ENCODE results near the gene TXNDC15.
"Not testable (repeated sequence)": the region's sequence is repeated elsewhere in the genome, so short reads cannot be mapped to it uniquely, and the experiment has no call there.

The TXNDC15 gene, protein sequence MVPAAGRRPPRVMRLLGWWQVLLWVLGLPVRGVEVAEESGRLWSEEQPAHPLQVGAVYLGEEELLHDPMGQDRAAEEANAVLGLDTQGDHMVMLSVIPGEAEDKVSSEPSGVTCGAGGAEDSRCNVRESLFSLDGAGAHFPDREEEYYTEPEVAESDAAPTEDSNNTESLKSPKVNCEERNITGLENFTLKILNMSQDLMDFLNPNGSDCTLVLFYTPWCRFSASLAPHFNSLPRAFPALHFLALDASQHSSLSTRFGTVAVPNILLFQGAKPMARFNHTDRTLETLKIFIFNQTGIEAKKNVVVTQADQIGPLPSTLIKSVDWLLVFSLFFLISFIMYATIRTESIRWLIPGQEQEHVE

DNA sequence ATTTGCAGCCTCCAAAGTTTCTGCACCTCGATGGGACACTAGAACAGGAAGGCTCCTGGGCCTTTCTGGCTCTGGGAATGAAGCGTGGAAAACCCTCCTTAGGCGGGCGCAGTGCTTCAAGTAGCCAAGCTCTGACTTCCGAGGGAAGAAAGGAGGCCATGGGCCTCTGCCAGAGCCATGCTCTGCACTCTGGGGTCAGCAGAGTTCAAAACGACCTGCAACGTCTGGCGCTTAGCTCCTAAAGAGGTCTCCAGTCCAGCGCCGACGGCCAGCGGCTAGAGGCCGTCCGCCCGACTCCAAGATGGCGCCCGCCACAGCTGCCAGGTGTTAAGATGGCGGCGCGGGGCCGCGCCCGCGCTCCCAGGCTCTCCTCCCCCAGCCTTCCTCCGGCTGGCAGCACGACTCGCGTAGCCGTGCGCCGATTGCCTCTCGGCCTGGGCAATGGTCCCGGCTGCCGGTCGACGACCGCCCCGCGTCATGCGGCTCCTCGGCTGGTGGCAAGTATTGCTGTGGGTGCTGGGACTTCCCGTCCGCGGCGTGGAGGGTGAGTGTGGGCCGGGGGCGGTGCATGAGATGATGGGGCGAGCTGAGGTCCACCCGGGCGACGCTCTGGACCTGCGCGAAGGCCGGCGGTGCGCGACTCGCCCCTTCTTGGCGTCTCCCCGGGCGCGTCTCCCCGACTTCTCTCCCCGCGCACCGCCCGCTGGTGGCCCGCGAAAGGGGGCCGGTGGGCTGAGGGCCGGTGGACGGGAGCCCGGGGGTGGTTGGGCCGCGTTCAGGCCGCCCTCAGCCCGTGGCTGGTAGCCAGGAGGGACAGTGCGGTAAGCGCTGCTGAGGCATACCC lies at the start of gene TXNDC15:
TXNDC15 (plus strand) TSS at position 385 of the 844 bp plus-strand sequence; CDS start at position 442, 57 bp downstream.
- peak; percentile 89 for DNase-seq

DNA sequence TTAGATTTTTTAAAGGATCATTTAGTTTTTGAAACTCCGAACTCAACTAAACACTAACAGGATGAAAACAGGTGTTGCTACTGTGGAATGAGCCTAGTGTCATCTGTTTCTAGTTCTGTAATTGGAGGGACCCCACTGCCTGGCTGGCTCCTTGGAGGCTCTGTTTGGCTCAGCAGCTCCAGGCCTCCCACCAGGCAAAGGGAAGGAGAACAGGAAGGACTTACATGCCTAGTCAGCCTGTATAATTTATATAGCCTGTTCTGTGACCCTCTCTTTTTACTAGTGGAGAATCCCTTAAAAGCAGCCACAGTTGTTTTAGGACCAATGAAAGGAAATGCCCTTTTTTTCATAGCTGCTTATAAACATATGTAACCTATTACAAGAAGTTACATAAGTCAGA lies 49.5 kb upstream of the TXNDC15 start:
- no peak for DNase-seq

DNA sequence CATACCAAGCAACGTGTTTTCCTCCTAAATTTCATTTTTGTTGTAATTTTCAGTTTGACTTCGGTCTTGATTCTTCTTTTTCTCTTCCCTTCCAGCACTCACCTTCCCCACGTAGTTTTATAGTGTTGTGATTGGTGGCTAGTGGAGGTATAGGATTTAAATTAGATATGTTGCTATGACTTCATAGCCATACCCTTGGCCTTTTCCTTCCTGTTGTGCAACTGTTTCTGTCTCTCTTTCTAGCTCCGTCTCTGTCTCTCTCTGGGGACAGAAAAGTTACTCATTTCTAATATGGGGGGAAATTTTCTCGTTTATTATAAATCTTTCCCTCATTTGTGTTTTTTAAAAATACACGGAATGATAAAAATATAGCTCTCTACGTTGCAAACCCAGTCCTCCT lies 49.0 kb upstream of the TXNDC15 start:
- DNase-seq = no peak

DNA sequence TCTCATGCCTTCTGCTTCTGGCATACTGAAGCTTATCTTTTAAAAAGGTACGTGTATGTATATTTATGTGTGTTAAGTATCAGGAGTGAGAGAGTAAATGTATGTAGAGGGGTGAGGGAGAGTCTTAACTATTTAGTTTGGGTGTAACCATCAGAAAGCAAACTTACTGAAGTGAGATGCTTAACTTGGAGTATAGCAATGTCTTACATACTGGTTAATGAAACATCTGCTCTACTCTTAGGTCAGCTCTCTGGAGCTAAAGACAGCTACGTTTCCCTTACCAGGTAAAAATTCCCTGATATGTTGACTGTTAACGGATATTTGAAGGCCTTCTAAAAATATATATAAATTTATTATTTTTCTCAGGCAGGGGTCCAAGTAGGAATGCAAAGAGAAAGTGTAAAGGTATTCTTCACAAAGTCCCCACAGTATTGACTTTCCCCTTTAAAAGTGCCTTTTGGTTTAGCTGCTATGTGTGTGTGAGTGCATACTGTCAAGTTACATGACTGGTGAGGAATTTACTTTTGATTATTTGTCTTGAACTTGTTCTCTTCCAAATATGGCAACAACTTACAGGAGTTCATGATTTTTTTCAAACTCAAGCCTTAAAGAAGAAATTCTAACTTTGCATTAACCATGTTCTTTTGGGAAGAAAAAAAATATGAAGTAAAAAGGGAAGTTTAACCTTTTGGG lies 40.7 kb upstream of the TXNDC15 start:
- DNase-seq = peak; percentile 66

DNA sequence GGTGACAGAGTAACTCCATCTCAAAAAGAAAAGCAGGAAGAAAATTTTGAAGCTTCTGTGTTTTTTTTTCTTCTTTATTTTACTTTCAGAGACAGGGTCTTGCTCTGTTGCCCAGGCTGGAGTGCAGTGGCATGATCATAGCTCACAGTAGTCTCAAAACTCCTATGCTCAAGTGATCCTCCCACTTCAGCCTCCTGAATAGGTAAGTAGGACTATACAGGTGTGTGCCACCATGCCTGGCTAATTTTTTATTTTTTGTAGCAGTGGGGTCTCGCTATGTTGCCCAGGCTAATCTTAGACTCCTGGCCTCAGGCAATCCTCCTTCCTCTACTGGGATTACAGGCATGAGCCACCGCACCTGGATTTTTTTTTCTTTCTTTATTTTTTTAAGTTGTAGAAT lies 38.5 kb upstream of the TXNDC15 start:
- no peak for DNase-seq

DNA sequence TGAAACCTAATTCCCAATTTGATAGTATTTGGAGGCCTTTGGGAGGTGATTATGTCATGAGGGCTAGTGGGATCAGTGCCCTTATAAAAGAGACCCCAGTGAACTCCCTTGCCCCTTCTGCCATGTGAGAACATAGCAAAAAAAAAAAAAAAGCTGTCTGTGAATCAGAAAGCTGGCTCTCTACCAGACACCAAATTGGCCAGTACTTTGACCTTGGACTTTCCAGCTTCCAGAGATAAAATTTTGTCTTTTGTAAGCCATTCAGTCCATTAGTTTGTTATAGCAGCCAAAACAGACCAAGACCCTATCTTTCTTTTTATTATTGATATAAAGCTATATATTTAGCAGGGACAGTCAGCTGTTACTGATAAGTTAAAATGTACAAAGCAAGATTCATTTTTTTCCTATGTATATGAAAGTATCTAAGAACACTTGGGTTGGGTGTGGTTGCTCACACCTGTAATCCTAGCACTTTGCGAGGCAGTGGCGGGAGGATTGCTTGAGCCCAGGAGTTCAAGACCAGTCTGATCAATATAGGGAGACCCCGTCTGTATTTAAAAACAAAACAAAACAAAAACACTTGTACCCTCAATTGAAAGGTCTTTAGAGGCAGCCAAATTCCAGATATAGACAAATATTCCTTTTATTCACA lies 36.5 kb upstream of the TXNDC15 start:
- peak; percentile 29 for DNase-seq

DNA sequence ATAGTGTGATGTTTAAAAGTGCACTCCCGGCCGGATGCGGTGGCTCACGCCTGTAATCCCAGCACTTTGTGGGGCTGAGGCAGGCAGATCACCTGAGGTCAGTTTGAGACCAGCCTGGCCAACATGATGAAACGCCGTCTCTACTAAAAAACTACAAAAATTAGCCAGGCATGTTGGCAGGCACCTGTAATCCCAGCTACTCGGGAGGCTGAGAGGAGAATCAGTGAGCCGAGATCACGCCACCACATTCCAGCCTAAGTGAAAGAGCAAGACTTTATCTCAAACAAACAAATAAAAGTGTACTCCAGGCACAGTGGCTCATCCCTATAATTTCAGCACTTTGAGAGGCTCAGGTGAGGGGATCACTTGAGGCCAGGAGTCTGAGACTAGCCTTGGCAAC lies 35.8 kb upstream of the TXNDC15 start:
- DNase-seq = not testable (repeated sequence)

DNA sequence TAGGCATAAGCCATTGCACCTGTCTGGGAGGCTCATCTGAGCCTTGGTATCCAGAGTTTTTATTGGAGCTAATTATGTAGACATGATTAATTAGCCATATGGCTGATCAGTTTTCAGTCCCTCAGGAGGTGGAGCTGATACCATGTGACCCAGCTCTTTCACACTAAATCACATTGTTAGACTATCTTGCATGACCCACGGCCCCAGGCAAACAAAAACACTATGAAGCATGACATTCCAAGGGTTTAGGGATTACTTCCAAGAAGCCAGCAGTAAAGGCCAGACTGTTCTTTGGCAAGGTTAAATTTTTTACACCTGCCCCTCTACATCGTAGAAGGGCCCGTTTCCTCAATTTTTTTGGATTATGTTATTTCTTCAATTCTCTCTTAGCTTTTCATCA lies 33.4 kb upstream of the TXNDC15 start:
- no peak for DNase-seq

DNA sequence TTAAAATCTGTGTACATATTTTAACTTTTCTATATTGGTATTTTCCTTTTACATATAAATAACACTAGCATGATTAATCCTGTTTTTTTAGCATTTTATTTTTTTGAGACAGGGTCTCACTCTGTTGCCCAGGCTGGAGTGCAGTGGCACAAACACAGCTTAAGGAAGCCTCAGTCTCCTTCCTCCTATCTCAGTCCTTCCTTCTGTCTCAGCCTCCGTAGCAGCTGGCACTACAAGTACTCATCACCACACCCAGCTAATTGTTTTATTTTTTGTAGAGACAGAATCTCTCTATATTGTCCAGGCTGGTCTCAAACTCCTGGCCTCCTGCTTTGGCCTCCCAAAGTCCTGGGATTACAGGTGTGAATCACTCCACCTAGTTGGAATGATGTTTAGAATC lies 29.9 kb upstream of the TXNDC15 start:
- no peak for DNase-seq

DNA sequence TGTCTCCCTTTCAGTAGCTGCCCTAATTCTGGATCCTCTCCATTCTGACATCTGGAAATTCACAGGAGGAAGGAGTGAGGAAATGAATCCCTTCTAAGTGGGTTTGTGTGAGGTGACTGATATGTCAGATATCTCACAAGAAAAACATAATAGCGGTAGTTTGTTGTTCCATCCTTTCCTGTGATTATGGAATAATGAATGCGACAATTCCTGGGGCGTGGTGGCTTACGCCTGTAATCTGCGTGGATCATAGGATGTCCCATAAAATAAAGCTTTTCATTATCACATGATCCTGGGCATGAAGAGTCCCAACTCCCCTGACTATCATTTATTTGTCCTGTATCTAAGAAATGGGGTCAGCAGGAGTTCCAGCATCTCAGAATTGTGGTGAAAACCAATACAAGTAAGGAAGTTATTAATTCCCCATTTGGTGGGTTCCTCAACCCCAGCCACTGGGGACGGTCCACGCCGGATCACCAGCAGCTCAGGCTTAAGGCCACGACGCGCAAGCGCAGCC lies 28.8 kb upstream of the TXNDC15 start:
- DNase-seq = peak; percentile 30

DNA sequence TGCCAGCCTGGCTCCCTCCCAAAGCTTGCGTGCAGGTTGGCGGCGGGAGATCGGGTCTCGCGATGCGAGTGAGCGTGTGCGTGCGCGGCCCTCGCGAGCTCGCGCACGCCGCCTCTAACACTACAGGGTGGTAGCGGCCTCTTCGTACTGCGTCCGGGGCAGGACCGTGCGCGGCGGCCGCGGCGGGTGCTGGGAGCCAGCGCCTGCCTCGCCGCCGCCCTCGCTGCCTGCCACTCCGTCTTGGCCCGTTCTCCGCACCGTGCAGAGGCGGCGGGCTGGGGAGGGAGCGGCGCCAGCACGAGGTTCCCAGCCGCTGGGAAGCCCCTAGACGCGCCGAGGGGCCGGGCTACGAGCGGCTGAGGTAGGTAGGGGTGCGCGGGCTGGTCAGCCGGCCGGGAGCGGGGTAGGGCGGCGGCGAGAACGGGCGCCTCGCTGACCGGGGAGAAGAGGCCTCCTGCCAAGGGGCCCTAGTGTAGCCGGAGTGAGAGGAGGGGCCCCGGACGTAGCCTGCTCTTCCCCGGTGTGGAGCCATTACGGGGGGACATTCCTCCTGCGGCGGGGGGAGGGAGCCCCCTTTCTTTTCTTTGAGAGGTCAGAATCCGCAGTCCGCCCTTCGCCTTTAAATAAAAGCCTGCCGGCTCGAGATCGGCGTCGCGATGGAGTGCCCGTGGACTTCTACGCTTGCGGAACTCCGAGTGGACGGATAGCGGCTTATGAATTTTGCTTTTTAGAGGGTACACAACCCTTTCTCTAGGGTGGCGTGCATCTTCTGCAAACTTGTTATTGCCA lies 28.1 kb upstream of the TXNDC15 start, which contains the start of gene C5orf24:
C5orf24 (plus strand) TSS at position 117 of the 789 bp plus-strand sequence. CDS start 8,933 bp downstream, outside the sequence.
- DNase-seq = peak; percentile 97

DNA sequence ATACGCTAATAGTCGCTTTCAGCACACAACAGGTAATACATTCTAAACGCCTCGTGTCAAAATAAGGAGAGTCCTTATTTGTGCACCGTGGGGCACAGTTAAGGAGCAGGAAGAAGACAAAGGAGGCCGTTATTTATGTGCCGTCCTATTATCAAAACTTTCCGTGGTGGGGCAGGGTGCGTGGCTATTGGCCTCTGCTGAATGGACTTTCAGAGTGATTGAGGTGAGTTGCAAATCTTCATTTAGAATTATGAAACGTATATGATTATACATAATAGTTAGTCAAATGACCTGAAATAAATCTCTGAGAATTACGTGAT lies 27.6 kb upstream of the TXNDC15 start:
- DNase-seq = peak; percentile 28

DNA sequence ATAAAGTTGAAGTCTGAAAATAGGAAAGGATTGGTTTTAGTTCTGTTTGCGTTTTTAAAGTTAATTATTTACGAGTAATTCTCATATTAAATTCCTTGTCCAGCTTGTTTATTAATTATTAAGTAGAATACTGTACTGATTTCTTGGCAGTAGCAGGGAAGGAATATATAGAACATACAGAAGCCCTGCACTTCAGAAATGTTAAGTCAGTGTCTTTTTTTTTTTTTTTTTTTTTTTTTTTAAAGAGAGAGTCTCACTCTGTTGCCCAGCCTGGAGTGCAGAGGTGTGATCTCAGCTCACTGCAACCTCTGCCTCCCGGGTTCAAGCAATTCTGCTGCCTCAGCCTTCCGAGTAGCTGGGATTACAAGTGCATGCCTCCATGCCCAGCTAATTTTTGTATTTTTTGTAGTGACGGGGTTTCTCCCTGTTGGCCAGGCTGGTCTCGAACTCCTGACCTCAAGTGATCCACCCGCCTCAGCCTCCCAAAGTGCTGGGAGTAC lies 24.7 kb upstream of the TXNDC15 start:
- not testable (repeated sequence) for DNase-seq

DNA sequence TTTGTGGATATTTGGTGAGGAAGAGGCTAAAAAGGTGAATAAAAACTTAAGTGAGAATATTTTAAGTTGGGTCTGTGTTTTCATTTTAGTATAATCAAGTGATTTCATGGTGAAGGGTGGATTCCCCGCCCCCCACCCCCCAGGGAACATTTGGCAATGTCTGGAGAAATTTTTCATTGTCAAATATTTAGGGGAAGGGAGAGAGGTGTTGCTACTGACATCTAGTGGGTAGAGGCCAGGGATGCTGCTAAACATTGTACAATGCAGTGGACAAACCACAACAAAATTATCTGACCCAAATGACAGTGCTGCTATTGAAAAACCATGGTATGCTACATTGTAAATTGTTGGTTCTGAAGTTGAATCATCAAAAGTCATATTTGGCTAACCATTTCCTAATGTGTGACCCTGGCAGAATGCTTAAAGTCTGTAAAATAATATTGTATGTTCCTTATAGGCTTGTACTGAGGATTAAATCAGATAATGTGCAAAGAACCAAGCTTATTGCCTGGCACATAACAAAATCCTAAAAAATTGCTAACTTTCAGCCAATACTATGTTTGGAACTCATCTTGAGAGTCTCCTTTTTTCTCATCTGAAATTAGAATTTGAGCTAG lies 22.8 kb upstream of the TXNDC15 start:
- peak; percentile 50 for DNase-seq

DNA sequence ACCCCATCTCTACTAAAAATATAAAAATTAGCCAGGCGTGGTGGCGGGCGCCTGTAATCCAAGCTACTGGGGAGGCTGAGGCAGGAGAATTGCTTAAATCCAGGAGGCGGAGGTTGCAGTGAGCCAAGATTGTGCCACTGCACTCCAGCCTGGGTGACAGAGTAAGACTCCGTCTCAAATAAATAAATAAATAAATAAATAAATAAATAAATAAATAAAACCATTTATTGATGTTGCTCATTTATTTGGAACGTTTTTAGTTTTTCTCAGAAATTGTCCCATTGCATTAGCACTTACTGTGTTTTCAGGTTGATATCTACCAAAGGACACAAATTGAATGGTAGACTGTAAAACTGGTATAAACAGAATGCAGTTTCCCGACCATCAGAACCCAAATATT lies 17.7 kb upstream of the TXNDC15 start:
- not testable (repeated sequence) for DNase-seq

DNA sequence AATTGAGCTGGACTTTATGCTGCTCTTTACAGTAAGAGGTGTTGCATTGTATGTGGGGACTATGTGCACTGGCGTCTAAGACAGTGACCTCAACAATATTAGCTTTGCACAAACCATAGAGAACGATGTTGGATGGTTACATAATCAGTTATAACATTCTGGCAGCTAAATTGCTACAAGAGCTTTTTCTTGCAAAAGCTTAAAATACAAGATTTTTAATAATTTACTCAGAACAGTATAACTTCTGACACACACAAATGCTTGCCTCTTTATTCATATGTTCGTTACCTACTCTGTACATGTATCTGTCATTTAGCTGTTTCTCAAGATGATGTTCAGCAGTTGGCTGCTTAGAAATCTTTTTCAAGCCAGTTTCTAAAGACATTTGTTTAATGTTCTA lies 16.8 kb upstream of the TXNDC15 start:
- no peak for DNase-seq

DNA sequence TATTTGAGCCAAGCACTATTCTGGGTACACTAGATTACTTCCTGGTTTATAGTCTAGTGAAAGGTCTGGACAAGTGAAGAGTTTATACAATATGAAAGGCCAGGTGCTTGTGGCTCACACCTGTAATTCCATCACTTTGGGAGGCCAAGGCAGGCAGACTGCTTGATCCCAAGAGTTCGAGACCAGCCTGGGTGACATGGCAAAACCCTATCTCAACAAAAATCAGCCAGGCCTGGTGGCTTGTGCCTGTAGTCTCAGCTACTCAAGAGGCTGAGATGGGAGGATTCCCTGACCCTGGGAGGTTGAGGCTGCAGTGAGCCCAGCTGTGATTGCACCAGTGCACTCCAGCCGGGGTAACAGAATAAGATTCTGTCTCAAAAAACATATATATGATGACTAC lies 9.5 kb upstream of the TXNDC15 start:
- DNase-seq = no peak

DNA sequence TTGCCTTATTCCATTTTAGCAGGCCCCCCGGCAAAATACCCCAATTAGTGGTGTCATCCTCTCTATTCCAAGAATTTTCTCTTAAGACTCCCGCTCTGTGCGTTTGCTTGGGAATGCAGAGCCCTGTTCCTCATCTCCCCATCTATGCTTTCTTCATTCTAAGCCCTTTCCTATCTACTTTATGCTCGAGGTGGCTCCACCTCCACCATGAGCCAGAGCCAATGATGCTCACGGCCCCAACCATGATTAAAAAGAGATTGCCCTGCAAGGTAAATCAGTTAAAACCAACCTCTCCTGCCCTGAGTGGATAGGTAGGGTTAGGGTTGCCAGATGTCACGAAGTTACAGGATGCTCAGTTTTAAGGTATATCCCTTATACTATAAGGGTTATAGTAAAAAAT lies 677 bp upstream of the TXNDC15 start:
- DNase-seq = no peak

DNA sequence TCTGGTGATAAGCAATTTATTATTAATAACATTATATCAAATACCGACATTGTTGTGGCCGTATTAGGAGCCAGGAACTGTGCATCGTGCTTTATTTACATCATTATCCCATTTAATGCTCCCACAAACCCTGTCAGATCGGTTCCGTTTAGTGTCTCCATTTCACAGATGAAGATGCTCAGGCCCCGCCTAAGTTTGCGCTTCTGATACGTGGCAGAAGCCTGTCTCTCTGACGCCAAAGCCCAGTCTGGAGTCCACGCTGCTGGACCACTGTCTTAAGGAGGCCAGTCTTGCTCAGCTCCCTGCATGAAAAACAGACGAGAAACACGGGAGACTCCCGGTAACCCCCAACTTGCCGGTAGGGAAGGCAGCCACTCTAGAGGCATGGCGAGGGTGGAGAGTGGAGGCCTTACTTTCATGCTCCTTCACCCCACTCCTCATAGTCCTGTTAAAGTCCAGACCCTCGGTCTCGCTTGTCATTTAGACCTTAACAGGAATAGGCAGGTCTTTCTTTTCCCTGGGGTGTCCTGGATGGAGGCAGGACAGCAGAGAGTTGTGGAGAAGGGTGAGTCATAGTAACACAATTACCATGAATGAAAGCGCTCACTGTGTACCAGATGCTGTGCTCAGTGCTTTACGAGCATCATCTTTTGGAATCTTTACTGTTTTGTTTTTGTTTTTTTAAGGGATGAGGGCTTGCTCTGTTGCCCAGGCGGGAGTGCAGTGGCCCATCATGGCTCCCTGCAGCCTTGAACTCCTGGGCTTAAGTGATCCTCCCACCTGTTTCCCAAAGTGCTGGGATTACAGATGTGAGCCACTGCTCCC lies 872 bp downstream of the TXNDC15 start:
- peak; percentile 73 for DNase-seq

DNA sequence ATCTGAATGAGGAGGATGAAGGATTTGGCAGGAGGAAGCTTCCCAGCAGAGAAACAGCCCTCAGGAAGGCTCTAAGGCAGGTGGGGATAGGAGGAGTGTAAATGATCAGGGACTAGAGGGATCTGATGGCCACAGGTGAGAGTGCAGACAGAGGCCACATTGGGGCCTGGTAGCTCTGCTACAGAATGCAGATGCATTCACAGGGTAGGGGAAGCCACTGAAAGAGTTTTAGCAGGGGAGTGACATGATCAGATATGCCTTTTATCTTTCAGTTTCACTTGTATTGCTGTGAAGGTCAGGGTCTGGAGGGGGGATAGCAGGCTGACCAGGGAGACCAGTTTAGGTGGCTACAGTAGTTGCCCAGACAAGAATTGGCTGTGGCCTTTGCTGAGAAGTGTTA lies 3.0 kb downstream of the TXNDC15 start:
- no peak for DNase-seq

All from HCEC 1CT (cell line).